ENCODE data around the gene SV2C. TPM values are rescaled to one million over a fixed set of nuclear protein-coding genes. Genes with fewer than 3 reads are reported as not detected.

The SV2C gene
- total RNA-seq, 1 donor from 2014 or later = 0.20 TPM

GRCh38 chr5:76379316-76379715, 296.1 kb downstream of the SV2C start:
- peak in 1 of 2 donors; percentile 10 for DNase-seq (ENCODE audit: low read depth in 2 of 2)

GRCh38 chr5:76379855-76380254, 296.7 kb downstream of the SV2C start:
- no peak for DNase-seq (ENCODE audit: low read depth in 2 of 2)

DNA sequence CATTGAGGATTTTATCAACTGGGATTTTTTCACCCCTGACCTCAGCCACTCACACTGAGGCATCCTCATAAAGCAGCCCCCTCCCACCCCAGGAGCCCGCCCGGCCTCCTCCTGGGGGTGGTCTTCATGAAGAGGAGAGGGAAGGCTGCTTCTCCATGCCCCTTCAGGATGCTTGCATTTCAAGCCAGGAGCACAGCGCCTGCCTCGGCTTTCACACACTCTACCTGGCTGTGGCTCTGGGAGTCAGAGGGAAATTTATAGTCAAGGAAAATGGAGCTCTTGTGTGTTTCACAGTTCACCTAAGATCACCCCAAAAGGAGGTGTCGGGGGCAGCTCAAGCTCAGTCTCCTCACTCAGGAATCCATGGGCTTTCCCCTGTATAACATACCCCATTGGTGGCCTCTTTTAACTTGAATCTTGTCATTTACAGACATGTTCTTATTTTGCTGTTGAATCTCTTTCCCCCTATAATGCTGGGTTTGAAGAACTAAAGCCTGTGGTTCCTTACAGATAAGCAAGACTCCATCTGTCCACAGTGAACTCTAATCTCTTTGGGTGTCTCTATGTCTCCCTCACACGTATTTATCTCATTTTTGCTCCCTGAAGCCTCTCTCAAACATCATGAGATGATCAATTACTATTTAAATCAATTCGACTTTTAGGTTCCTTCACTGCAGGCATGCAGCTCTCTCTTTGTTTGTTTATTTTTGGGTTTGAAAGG, 297.3 kb downstream of the SV2C start:
- no peak for DNase-seq (ENCODE audit: low read depth in 2 of 2)

- no peak for DNase-seq (ENCODE audit: low read depth in 2 of 2)
These were observed 300.1 kb downstream of the SV2C start for GRCh38 chr5:76383126-76383832.

DNA sequence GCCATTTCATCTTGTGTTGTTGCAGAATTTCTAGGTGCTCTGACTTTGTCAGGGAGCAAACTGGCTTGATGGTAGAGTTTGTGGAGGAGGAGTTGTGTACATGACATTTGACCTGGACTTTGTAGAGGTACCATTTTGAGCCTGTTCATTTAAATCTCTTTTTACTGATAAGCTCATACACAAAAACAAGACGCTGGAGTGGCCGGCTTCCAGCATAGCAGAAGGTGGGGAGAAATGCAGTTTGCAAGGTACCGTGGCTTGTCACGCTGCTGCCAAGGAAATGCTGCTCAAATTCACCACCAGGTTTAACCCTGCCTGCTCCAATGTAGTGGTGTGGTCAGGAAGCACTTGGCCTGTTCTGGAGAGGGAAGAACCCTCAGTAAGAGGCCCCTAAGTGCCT, 301.0 kb downstream of the SV2C start:
- no peak for DNase-seq (ENCODE audit: low read depth in 2 of 2)

GRCh38 chr5:76384705-76385104, 301.5 kb downstream of the SV2C start:
- DNase-seq (ENCODE audit: low read depth in 2 of 2) = no peak

- no peak for DNase-seq (ENCODE audit: low read depth in 2 of 2)
These were observed 302.4 kb downstream of the SV2C start for GRCh38 chr5:76385540-76385939.

DNA sequence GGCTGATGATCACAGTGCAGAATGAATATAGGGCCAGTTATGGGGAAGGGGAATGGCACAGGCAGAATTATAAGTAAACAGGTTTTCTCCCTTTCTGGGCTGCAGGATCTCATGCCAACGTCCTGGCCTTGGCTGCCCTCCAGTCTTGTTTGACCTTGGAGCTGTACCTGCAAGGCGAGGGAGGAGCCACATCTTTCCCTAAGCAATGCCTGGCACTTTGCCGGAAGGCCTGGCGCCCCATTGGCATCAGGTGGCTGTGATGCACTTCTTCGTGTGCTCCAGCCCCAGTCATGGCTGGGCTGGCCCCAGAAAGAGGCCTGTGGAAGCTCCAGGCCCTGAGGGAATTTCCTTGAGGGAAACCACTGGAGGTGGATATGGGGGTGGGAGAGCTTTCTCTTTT, 303.2 kb downstream of the SV2C start:
- DNase-seq (ENCODE audit: low read depth in 2 of 2) = no peak

- no peak for DNase-seq (ENCODE audit: low read depth in 2 of 2)
These were observed 305.1 kb downstream of the SV2C start for GRCh38 chr5:76388236-76388635.

GRCh38 chr5:76388791-76389512, 305.8 kb downstream of the SV2C start:
- no peak for DNase-seq (ENCODE audit: low read depth in 2 of 2)

GRCh38 chr5:76389513-76390154, 306.5 kb downstream of the SV2C start:
- no peak for DNase-seq (ENCODE audit: low read depth in 2 of 2)

DNA sequence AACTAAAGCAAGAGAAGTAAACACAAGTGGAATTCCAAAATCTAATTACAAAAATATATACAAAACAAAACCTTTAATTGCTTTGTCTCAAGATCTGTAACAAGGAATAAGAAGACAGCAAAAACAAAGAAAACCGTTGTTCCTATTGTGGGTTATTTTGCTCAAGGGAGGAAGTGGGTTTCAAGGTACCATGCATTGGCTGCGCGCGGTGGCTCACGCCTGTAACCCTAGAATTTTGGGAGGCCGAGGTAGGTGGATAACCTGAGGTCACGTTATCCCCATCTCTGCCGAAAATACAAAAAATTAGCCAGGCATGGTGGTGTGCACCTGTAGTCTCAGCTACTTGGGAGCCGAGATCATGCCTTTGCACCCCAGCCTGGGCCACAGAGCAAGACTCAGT, 307.8 kb downstream of the SV2C start:
- no peak for DNase-seq (ENCODE audit: low read depth in 2 of 2)

- no peak for DNase-seq (ENCODE audit: low read depth in 2 of 2)
These were observed 310.0 kb downstream of the SV2C start for GRCh38 chr5:76393035-76393680.

- DNase-seq (ENCODE audit: low read depth in 2 of 2) = no peak
These were observed 314.0 kb downstream of the SV2C start for GRCh38 chr5:76397200-76397599.

GRCh38 chr5:76399268-76399667, 316.1 kb downstream of the SV2C start:
- DNase-seq (ENCODE audit: low read depth in 2 of 2) = no peak

- no peak for DNase-seq (ENCODE audit: low read depth in 2 of 2)
These were observed 317.3 kb downstream of the SV2C start for GRCh38 chr5:76400466-76400865.

DNA sequence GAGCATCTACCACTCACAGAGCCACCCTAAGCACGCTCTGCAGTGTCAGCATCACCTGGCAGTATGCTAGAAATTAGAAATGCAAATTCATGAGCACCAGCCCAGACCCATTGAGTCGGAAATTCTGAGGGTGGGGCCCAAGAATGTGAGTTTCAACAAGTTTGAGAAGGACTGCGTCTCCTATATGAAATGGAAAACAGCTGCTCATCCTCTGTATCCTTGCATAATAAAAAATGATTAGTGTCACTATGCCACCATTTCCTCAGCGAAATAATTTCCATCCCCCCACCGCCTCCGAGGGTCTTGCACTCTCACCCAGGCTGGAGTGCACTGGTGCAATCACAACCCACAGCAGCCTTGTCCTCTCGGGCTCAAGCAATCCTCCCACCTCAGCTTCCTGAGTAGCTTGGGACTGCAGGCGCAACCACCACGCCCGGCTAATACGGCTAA, 318.6 kb downstream of the SV2C start:
- no peak for DNase-seq (ENCODE audit: low read depth in 2 of 2)

DNA sequence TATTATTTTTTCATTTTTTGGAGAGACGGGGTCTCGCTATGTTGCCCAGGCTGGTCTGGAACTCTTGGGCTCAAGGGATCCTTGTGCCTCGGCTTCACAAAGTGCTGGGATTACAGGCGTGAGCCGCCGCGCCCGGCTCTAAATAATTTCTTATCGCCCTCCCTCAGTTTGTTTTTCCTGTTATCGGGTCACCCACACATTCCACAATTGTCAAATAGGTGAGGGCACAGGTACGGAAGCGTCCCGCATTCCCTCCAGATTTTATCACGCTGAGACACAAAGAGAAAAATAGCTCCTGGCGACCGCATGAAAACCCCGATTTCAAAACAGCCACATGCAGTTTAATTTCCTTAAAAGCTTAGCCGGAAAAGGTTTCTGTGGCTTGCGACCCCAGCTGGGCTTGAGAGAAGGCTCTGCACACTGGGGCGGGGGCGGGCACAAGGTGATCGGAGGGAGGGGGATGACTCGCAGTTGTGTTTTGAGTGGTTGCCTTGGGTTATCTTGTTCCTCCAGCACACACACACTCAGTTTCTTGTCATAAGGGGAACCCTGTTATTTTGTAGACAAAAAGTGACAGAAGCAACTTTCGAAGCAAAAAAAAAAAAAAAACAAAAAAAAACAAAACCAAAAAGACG, 319.2 kb downstream of the SV2C start:
- peak in 1 of 2 donors; percentile 4 for DNase-seq (ENCODE audit: low read depth in 2 of 2)

DNA sequence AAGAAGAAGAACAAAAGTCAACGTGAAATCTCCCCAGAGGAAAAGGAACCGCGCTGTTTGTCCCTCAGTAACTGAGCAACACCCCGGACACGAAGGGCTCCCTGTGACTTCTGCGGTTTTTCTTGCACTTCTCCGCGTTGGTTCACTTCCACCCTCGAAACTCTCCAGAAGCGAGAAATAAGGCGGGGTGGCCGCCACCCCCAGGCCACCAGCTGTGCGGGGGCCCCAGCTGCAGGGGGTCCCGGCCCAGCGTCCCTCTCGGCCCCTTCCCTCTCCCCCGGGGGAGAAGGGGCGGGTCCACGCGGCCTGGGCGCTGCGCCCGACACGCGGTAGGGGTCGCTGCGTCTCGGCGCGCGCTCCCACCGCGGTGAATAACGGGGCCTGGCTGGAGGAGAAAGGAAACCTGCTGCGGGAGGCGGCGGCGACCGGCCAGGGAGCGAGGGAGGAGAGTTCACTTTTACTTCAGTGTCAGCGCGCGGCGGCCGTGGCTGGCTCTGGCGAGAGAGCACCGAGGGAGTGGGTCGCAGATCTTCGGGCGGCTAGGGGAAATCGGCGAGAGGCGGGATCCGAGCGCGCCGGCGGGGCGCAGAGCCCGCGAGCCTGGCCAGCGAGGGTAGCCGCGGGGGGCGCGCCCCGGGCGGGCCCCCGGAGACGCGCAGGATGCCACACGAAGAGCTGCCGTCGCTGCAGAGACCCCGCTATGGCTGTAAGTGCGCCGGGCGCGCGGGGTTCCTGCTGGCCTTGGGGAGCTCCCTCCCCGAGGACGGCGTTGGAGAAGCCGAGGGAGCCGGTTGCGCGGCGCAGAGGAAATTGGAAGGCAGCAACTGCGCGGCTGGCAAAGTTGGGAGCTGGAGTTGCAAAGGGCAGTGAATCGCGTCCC, 319.9 kb downstream of the SV2C start, which contains the start of gene IQGAP2:
TSS of gene IQGAP2 (plus strand) at position 400 of the 880 bp plus-strand sequence. CDS start at position 661, 261 bp downstream.
- peak; percentile 64 to 76 for DNase-seq (ENCODE audit: low read depth in 2 of 2)
